PC-9 (cell line): ENCODE results near the gene PRKAA2. TPM values are rescaled to one million over a fixed set of nuclear protein-coding genes. Genes with fewer than 3 reads are reported as not detected.

ENCODE experiments used
- BruUV-seq: library from RNA; stranded (reverse); fragments of 400-500 nt; replicated peaks from 2 replicates; lab custom pipeline; 2021; lab: Mats Ljungman, UMichigan
- CTCF ChIA-PET: fragments of 300-600 bp; sonication (Branson Sonifier 250); formaldehyde crosslinking; loops from one replicate; lab custom pipeline; 2022; ENCODE audit warnings: antibody characterized with exemption; lab: Charles Lee
- POLR2A ChIA-PET: fragments of 300-600 bp; sonication (Branson Sonifier 250); formaldehyde crosslinking; loops from one replicate; lab custom pipeline; 2022; ENCODE audit warnings: antibody characterized with exemption; ENCODE audit not compliant: unreplicated experiment; lab: Charles Lee
- DNase-seq, 2 experiments: peaks; one replicate each; pipeline versions ENCODE4 v3.0.0 to v3.0.0-alpha.2; 2015 to 2022; ENCODE audit warnings: mixed read lengths in 1 of 2
- H2AFZ ChIP-seq: fragments of 200-600 bp; sonication (generic); 2 replicates; pipeline ENCODE4 v1.8.1; 2017; ENCODE audit warnings: antibody characterized with exemption
- H3F3A ChIP-seq: fragments of 200-600 bp; sonication (generic); 2 replicates; pipeline ENCODE4 v1.8.1; 2017; ENCODE audit warnings: antibody characterized with exemption, mild to moderate bottlenecking, low read depth; ENCODE audit not compliant: insufficient read depth
- H3K27ac ChIP-seq: fragments of 200-600 bp; sonication (generic); 2 replicates; pipeline ENCODE4 v1.6.1; 2016; ENCODE audit warnings: mixed run types
- H3K27me3 ChIP-seq: fragments of 200-600 bp; sonication (generic); 2 replicates; pipeline ENCODE4 v1.6.1; 2016; ENCODE audit warnings: low read depth, mixed run types; ENCODE audit not compliant: insufficient read depth
- H3K36me3 ChIP-seq: fragments of 200-600 bp; sonication (generic); 2 replicates; pipeline ENCODE4 v1.6.1; 2016; ENCODE audit warnings: low read depth, mixed run types
- H3K4me1 ChIP-seq: fragments of 200-600 bp; sonication (generic); replicated peaks from 2 replicates; pipeline ENCODE4 v1.6.1; 2016; ENCODE audit warnings: mixed run types; ENCODE audit not compliant: insufficient read depth
- H3K4me2 ChIP-seq: fragments of 200-600 bp; sonication (generic); 2 replicates; pipeline ENCODE4 v1.6.1; 2017; ENCODE audit warnings: mixed run types
- H3K4me3 ChIP-seq: fragments of 200-600 bp; sonication (generic); 2 replicates; pipeline ENCODE4 v1.6.1; 2016; ENCODE audit warnings: mixed run types
- H3K79me2 ChIP-seq: fragments of 200-600 bp; sonication (generic); 2 replicates; pipeline ENCODE4 v1.6.1; 2017; ENCODE audit warnings: low read depth, mixed run types
- H3K9me2 ChIP-seq: fragments of 200-600 bp; sonication (generic); 2 replicates; pipeline ENCODE4 v1.8.1; 2017; ENCODE audit warnings: mild to moderate bottlenecking; ENCODE audit not compliant: insufficient read depth
- H3K9me3 ChIP-seq: fragments of 200-600 bp; sonication (generic); 2 replicates; pipeline ENCODE4 v1.8.1; 2016; ENCODE audit warnings: low read depth; ENCODE audit not compliant: insufficient read depth
- H4K20me1 ChIP-seq: fragments of 200-600 bp; sonication (generic); 2 replicates; pipeline ENCODE4 v1.8.1; 2017; ENCODE audit not compliant: insufficient read depth
- CTCF ChIP-seq: fragments of 200-600 bp; sonication (generic); conservative IDR thresholded peaks from 2 replicates; pipeline ENCODE4 v1.6.1; 2017; ENCODE audit warnings: mixed run types, antibody characterized with exemption, mild to moderate bottlenecking, moderate library complexity
- EZH2 ChIP-seq: fragments of 200-600 bp; sonication (generic); IDR thresholded peaks from 2 replicates; pipeline ENCODE4 v1.8.0; 2017; ENCODE audit warnings: antibody characterized with exemption, low read depth
- intact Hi-C: fragments of 100-400 bp; cut with micrococcal nuclease; formaldehyde crosslinking; loops from one replicate; pipeline ENCODE4 v1.10.0; 2022; ENCODE audit not compliant: unreplicated experiment
- total RNA-seq: library from RNA; stranded (reverse); gene quantifications from 2 replicates; pipeline ENCODE4 v1.2.3, GENCODE V29; 2021

PRKAA2 gene
- total RNA-seq, 1 experiment from 2014 or later: 5.0 TPM

GRCh38 chr1:56671085-56671484, 26.0 kb downstream of the PRKAA2 start:
- Histone ChIP-seq H2AFZ (no peak overlapping the region), H3K4me3 (no peak overlapping the region), H3F3A (0 out of 2 replicates have a peak, but pooled peaks cover 3% of the 10 kb centered on the region), H3K4me2 (no peak overlapping the region), H3K4me1 (no peaks in the 10 kb centered on the region), H3K27me3 (no peaks in the 10 kb centered on the region), H3K9me3 (no peaks in the 10 kb centered on the region), H3K79me2 (peaks cover 5% of the 10 kb centered on the region; the same call in 1 of the 2 replicates), H3K27ac (no peak overlapping the region), H3K9me2 (no peaks in the 10 kb centered on the region), H3K36me3 (no peaks in the 10 kb centered on the region), H4K20me1 (no peaks in the 10 kb centered on the region)
- intact Hi-C loops: no loop called here
- ChIA-PET POLR2A (no interaction called here), CTCF (no interaction called here)
- BruUV-seq: no TSS peak
- no peak for DNase-seq
- TF ChIP-seq EZH2 (no peak), CTCF (no peak)

DNA sequence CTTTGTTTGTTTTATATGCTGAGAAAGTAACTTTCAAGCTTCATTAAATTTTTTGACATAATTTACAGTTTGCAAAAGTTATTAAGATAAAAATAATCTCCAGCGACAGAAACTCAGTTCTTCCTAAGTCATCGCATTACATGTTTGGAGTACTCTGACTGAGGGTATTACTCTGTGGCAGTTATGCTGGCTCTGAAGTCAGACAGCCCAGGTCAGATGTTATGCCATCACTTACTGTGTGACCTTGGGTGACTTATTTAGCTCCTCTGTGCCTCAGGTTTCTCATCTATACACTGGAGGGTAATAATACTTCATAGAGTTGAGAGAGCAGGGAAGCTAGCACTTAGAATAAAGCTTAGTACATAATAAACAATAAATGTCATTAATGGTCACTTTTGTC, 26.4 kb downstream of the PRKAA2 start:
- Histone ChIP-seq H3K27me3 (no peaks in the 10 kb centered on the region), H3K36me3 (no peaks in the 10 kb centered on the region), H2AFZ (no peak overlapping the region), H3K9me2 (no peaks in the 10 kb centered on the region), H3K4me1 (no peaks in the 10 kb centered on the region), H3K79me2 (peaks cover 5% of the 10 kb centered on the region; the same call in 1 of the 2 replicates), H3K4me3 (no peak overlapping the region), H3K27ac (no peak overlapping the region), H3F3A (0 out of 2 replicates have a peak, but pooled peaks cover 3% of the 10 kb centered on the region), H3K9me3 (no peaks in the 10 kb centered on the region), H4K20me1 (no peaks in the 10 kb centered on the region), H3K4me2 (no peak overlapping the region)
- BruUV-seq: no TSS peak
- intact Hi-C loops: no loop called here
- ChIA-PET CTCF (no interaction called here), POLR2A (no interaction called here)
- TF ChIP-seq EZH2: no peak
- no peak for TF ChIP-seq CTCF
- DNase-seq: no peak

GRCh38 chr1:56672579-56672978, 27.5 kb downstream of the PRKAA2 start:
- BruUV-seq: no TSS peak
- 0 out of 2 replicates have a peak, but pooled peaks cover 3% of the 10 kb centered on the region for H3F3A ChIP-seq
- H2AFZ ChIP-seq: no peak overlapping the region
- intact Hi-C loops: no loop called here
- no peaks in the 10 kb centered on the region for H3K4me1 ChIP-seq
- no peaks in the 10 kb centered on the region for H3K9me2 ChIP-seq
- POLR2A ChIA-PET: no interaction called here
- no peaks in the 10 kb centered on the region for H3K9me3 ChIP-seq
- H3K79me2 ChIP-seq: peaks cover 5% of the 10 kb centered on the region; the same call in 1 of the 2 replicates
- H3K27ac ChIP-seq: no peak overlapping the region
- CTCF ChIA-PET: no interaction called here
- H3K27me3 ChIP-seq: no peaks in the 10 kb centered on the region
- no peak for TF ChIP-seq CTCF
- no peak for TF ChIP-seq EZH2
- no peak overlapping the region for H3K4me3 ChIP-seq
- no peak overlapping the region for H3K4me2 ChIP-seq
- no peaks in the 10 kb centered on the region for H4K20me1 ChIP-seq
- DNase-seq: no peak
- H3K36me3 ChIP-seq: peaks cover 4% of the 10 kb centered on the region; the same call in 1 of the 2 replicates
